Effector memory CD8-positive, alpha-beta T cell (primary cell): ENCODE results near the gene MUC20.
A peak's percentile ranks its signal among the peaks of the same experiment; 100 is the strongest.
"Not testable (repeated sequence)": the region's sequence is repeated elsewhere in the genome, so short reads cannot be mapped to it uniquely, and the experiment has no call there.

ENCODE experiments used
- ATAC-seq: fragments of 150-1000 bp; cut with Tn5 transposase; replicated peaks from 2 replicates; pipeline ENCODE4 v1.10.0; 2021; ENCODE audit warnings: mild to moderate bottlenecking, moderate library complexity
- DNase-seq, 3 experiments: peaks; one replicate each; pipeline ENCODE4 v3.0.0; 2021
- H3K27ac Mint-ChIP-seq, 2 donors: one replicate each; pipeline ENCODE4 v1.8.0; 2022; ENCODE audit warnings: mild to moderate bottlenecking in 2 of 2, mixed read lengths in 2 of 2, moderate library complexity in 2 of 2
- H3K27me3 Mint-ChIP-seq, 2 donors: one replicate each; pipeline ENCODE4 v1.8.0; 2022; ENCODE audit warnings: mixed read lengths in 2 of 2
- H3K36me3 Mint-ChIP-seq: one replicate; pipeline ENCODE4 v1.8.0; 2022; ENCODE audit warnings: mild to moderate bottlenecking, moderate library complexity, mixed read lengths; ENCODE audit not compliant: insufficient read depth
- H3K4me1 Mint-ChIP-seq, 2 donors: one replicate each; pipeline ENCODE4 v1.8.0; 2022; ENCODE audit warnings: low read depth in 2 of 2, mixed read lengths in 2 of 2
- H3K4me3 Mint-ChIP-seq, 2 donors: one replicate each; pipeline ENCODE4 v1.8.0; 2022; ENCODE audit warnings: mild to moderate bottlenecking in 2 of 2, mixed read lengths in 2 of 2, moderate library complexity in 2 of 2
- H3K9me3 Mint-ChIP-seq, 2 donors: one replicate each; pipeline ENCODE4 v1.8.0; 2022; ENCODE audit warnings: mixed read lengths in 2 of 2

The MUC20 gene

DNA sequence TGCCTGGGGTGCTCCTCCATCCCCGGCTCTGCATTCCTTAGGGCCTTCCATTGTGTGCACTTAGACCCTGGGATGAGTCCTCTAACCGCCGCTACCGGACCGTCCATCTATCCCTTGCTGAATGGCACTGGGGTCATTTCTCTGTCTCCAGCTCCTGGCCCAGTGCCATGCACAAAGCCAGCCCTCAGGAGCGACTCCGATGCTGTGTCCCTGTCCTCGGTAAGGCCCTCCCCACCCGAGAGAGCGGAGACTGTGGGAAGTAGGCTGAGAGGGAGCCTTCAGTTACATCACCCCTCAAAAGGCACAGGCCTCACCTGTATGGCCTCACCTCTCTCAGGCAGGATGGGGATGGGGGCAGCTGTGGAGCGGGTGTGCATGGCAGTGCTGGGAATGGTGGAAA lies 57.2 kb downstream of the MUC20 start:
- no peak for ATAC-seq
- DNase-seq: no peak
- H3K27ac Mint-ChIP-seq: no peak overlapping the region
- H3K4me3 Mint-ChIP-seq: peak overlapping the region in 1 of 2 donors; percentile 39
- H3K4me1 Mint-ChIP-seq: peaks cover 31 to 41% of the 10 kb centered on the region in 2 donors
- peaks cover 34 to 45% of the 10 kb centered on the region in 2 donors for H3K9me3 Mint-ChIP-seq
- no peaks in the 10 kb centered on the region for H3K27me3 Mint-ChIP-seq
- peaks cover 23% of the 10 kb centered on the region for H3K36me3 Mint-ChIP-seq

DNA sequence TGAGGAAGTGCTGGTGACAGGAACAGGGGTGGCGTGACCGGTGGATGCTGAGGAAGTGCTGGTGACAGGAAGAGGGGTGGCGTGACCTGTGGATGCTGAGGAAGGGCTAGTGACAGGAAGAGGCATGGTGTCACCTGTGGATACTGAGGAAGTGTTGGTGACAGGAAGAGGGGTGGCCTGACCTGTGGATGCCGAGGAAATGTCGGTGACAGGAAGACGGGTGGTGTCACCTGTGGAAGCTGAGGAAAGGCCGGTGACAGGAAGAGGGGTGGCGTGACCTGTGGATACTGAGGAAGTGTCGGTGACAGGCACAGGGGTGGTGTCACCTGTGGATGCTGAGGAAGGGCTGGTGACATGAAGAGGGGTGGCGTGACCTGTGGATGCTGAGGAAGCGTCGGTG lies 60.5 kb downstream of the MUC20 start:
- DNase-seq, ATAC-seq, H3K27me3 Mint-ChIP-seq: not testable (repeated sequence)
- Mint-ChIP-seq H3K36me3 (peaks cover 44% of the 10 kb centered on the region), H3K4me1 (peaks cover 58 to 67% of the 10 kb centered on the region in 2 donors), H3K27ac (peak overlapping the region; percentile 82 to 95), H3K9me3 (peaks cover 55 to 76% of the 10 kb centered on the region in 2 donors), H3K4me3 (peak overlapping the region; percentile 50 to 62)
